Thymus (tissue), 11 donors: Measurements from ENCODE around the gene RND3. TPM values are rescaled to one million over a fixed set of nuclear protein-coding genes. Genes with fewer than 3 reads are reported as not detected.

Experiments
- DNase-seq, 9 donors: peaks; one replicate each; pipeline ENCODE4 v3.0.0-alpha.2; 2013; ENCODE audit warnings: low spot score in 9 of 9, low read depth in 6 of 9, missing footprints in 1 of 9
- H3K27ac ChIP-seq, 2 donors: one replicate each; pipeline ENCODE4 v1.5.1; 2013; ENCODE audit warnings: control low read depth in 1 of 2, low read depth in 1 of 2, low read length in 1 of 2, mild to moderate bottlenecking in 1 of 2, moderate library complexity in 1 of 2
- H3K27me3 ChIP-seq, 2 donors: one replicate each; pipeline ENCODE4 v1.5.1; 2013; ENCODE audit warnings: low read length in 1 of 2; ENCODE audit not compliant: control insufficient read depth in 2 of 2, insufficient read depth in 1 of 2
- H3K36me3 ChIP-seq, 2 donors: one replicate each; pipeline ENCODE4 v1.5.1; 2013; ENCODE audit warnings: low read length in 1 of 2, mild to moderate bottlenecking in 1 of 2, moderate library complexity in 1 of 2; ENCODE audit not compliant: control insufficient read depth in 2 of 2, insufficient read depth in 2 of 2
- H3K4me1 ChIP-seq, 2 donors: one replicate each; pipeline ENCODE4 v1.5.1; 2013; ENCODE audit warnings: low read length in 2 of 2; ENCODE audit not compliant: control insufficient read depth in 2 of 2, insufficient read depth in 2 of 2
- H3K4me3 ChIP-seq, 2 donors: one replicate each; pipeline ENCODE4 v1.5.1; 2013; ENCODE audit warnings: low read length in 2 of 2, control low read depth in 1 of 2, mild to moderate bottlenecking in 1 of 2
- H3K9me3 ChIP-seq, 2 donors: one replicate each; pipeline ENCODE4 v1.5.1; 2013; ENCODE audit warnings: low read length in 1 of 2, mild to moderate bottlenecking in 1 of 2; ENCODE audit not compliant: control insufficient read depth in 2 of 2, insufficient read depth in 1 of 2
- WGBS: extraction: QIAGEN DNeasy Blood & Tissue Kit; methylation state at CpG from one replicate; pipeline ENCODE4 v1.1.7; 2013; 5-methylcytosine and 5-hydroxymethylcytosine counted together
- polyA plus RNA-seq: library from polyadenylated mRNA; stranded (reverse); fragments of 200-250 nt; gene quantifications from one replicate; pipeline ENCODE4 v1.2.3, GENCODE V29; 2013
- total RNA-seq: library from RNA; stranded (reverse); fragments of 120-200 nt; gene quantifications from one replicate; pipeline ENCODE4 v1.2.4, GENCODE V29; 2013
- donor health status: healthy.

Gene RND3
- total and polyA plus RNA-seq, 2 donors = 7.4 to 29.9 TPM

GRCh38 chr2:150464986-150465385 is 22.5 kb downstream of the RND3 start:
- DNase-seq = no peak
- no peak overlapping the region for H3K27ac ChIP-seq
- H3K4me3 ChIP-seq = no peak overlapping the region
- no peaks in the 10 kb centered on the region for H3K9me3 ChIP-seq
- no peaks in the 10 kb centered on the region for H3K4me1 ChIP-seq
- WGBS = 97% methylated on average over 1 of the region's 1 CpG
- H3K27me3 ChIP-seq = no peaks in the 10 kb centered on the region
- H3K36me3 ChIP-seq = no peaks in the 10 kb centered on the region

DNA sequence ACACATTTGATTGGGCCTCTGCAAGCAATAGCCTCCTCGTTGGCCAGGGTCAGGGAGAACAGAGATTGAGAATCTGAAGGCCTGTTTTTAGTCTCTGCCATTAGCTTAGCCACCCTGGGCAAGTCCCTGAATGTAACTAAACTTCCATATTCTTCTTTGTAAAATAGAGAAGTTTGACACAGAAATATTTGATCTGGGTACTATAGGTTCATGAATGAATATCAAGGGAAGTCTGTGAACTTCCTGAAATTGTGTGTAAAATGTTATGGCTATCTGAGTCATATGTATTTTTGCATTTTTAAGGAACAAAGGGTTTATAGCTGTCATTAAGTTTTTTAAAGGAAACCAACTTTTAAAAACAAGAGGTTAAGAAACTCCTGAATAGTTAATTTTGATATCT is 23.2 kb downstream of the RND3 start:
- H3K4me1 ChIP-seq = no peaks in the 10 kb centered on the region
- no peaks in the 10 kb centered on the region for H3K9me3 ChIP-seq
- no peaks in the 10 kb centered on the region for H3K36me3 ChIP-seq
- no peak overlapping the region for H3K27ac ChIP-seq
- no peak for DNase-seq
- 57% methylated on average over 1 of the region's 1 CpG for WGBS
- no peak overlapping the region for H3K4me3 ChIP-seq
- no peaks in the 10 kb centered on the region for H3K27me3 ChIP-seq

GRCh38 chr2:150462770-150463169 is 24.7 kb downstream of the RND3 start:
- Histone ChIP-seq H3K9me3 (no peaks in the 10 kb centered on the region), H3K27me3 (no peaks in the 10 kb centered on the region), H3K4me1 (no peaks in the 10 kb centered on the region), H3K36me3 (no peaks in the 10 kb centered on the region), H3K4me3 (no peak overlapping the region), H3K27ac (no peak overlapping the region)
- no peak for DNase-seq
- 77% methylated on average over 2 of the region's 2 CpGs for WGBS

GRCh38 chr2:150459281-150459680 is 28.2 kb downstream of the RND3 start:
- Histone ChIP-seq H3K4me1 (no peaks in the 10 kb centered on the region), H3K9me3 (no peaks in the 10 kb centered on the region), H3K27ac (no peak overlapping the region), H3K36me3 (no peaks in the 10 kb centered on the region), H3K27me3 (no peaks in the 10 kb centered on the region), H3K4me3 (no peak overlapping the region)
- no peak for DNase-seq
- WGBS = 96% methylated on average over 1 of the region's 1 CpG

DNA sequence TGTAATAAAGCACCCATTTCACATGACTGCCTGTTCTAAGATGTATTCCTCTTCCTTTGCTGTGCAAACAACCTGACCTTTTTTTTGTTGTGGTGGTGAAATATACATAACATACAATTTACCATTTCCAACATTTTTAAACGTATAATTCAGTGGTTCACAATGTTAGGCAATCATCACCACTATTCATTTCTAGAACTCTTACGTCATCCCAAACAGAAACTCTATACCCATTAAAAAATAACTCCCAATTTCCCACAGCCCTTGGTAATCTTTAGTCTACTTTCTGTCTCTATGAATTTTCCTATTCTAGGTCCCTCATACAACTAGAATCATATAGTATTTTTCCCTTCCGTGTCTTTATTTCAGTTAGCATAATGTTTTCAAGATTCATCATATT is 36.7 kb downstream of the RND3 start:
- Histone ChIP-seq H3K27ac (no peak overlapping the region), H3K4me3 (no peak overlapping the region), H3K36me3 (no peaks in the 10 kb centered on the region), H3K27me3 (no peaks in the 10 kb centered on the region), H3K4me1 (no peaks in the 10 kb centered on the region), H3K9me3 (no peaks in the 10 kb centered on the region)
- 93% methylated on average over 3 of the region's 3 CpGs for whole genome bisulfite sequencing
- DNase-seq = no peak

- WGBS = 36% methylated on average over 3 of the region's 3 CpGs
- no peak for DNase-seq
- no peak overlapping the region for H3K27ac ChIP-seq
- no peaks in the 10 kb centered on the region for H3K9me3 ChIP-seq
- no peaks in the 10 kb centered on the region for H3K36me3 ChIP-seq
- no peaks in the 10 kb centered on the region for H3K27me3 ChIP-seq
- no peak overlapping the region for H3K4me3 ChIP-seq
- H3K4me1 ChIP-seq = no peaks in the 10 kb centered on the region
These were observed 37.6 kb downstream of the RND3 start for GRCh38 chr2:150449856-150450255.

GRCh38 chr2:150445398-150445797 is 42.1 kb downstream of the RND3 start:
- Histone ChIP-seq H3K27me3 (no peaks in the 10 kb centered on the region), H3K27ac (no peak overlapping the region), H3K4me1 (no peaks in the 10 kb centered on the region), H3K36me3 (no peaks in the 10 kb centered on the region), H3K9me3 (no peaks in the 10 kb centered on the region), H3K4me3 (no peak overlapping the region)
- DNase-seq = no peak
- 89% methylated on average over 1 of the region's 1 CpG for WGBS

DNA sequence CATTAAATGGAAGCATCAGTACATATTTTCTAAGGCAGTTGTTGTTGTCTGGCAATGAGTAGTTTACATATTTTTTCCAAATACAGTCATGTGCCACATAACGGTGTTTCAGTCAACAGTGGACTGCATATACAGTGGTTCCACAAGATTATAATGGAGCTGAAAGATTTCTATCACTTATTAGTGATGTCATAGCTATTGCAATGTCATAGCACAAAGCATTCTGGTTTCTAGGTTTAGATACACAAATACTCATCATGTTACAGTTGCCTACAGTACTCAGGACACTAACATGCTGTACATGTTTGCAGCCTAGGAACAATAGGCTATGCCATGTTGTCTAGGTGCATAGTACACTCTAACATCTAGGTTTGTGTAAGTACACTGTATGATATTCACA is 45.0 kb downstream of the RND3 start:
- 95% methylated on average over 1 of the region's 1 CpG for WGBS
- Histone ChIP-seq H3K36me3 (no peaks in the 10 kb centered on the region), H3K27me3 (no peaks in the 10 kb centered on the region), H3K4me3 (no peak overlapping the region), H3K27ac (no peak overlapping the region), H3K9me3 (no peaks in the 10 kb centered on the region), H3K4me1 (no peaks in the 10 kb centered on the region)
- no peak for DNase-seq

DNA sequence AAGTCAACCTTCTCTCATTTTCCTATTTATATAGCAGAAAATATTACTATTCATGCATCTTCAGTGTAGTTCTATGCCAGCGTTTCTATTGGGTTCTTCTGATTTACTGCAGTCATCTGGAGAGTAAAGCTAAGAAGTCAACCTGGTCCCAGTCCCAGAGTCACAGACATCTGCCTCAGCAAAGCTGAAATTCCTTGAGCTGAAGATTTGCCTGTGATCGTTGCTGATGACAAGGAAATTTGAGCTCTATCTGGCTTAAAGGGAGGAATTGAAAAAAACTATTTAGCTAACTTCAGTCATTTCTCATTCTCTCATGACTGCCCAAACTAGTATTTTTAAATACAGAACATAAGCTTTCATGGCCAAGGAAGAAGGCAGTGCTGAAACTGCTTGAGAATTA is 45.7 kb downstream of the RND3 start:
- Histone ChIP-seq H3K27ac (no peak overlapping the region), H3K4me3 (no peak overlapping the region), H3K9me3 (no peaks in the 10 kb centered on the region), H3K36me3 (no peaks in the 10 kb centered on the region), H3K27me3 (no peaks in the 10 kb centered on the region), H3K4me1 (no peaks in the 10 kb centered on the region)
- 85% methylated on average over 2 of the region's 2 CpGs for WGBS
- DNase-seq = no peak

- Histone ChIP-seq H3K27me3 (no peaks in the 10 kb centered on the region), H3K4me3 (no peak overlapping the region), H3K4me1 (no peaks in the 10 kb centered on the region), H3K27ac (no peak overlapping the region), H3K9me3 (no peaks in the 10 kb centered on the region), H3K36me3 (no peaks in the 10 kb centered on the region)
- DNase-seq = no peak
- WGBS = 92% methylated on average over 2 of the region's 2 CpGs
These were observed 46.2 kb downstream of the RND3 start for GRCh38 chr2:150441226-150441625.
